IMR-90 (cell line): ENCODE results near the gene PPP1R3F. TPM values are rescaled to one million over a fixed set of nuclear protein-coding genes. Genes with fewer than 3 reads are reported as not detected.
A peak's percentile ranks its signal among the peaks of the same experiment; 100 is the strongest.

Source experiments
- ATAC-seq: fragments of 200-7000 bp; cut with Tn5 transposase; 2 replicates; pipeline ENCODE4 v1.9.1; 2020; ENCODE audit warnings: low read depth, mild to moderate bottlenecking, moderate library complexity
- BruUV-seq: library from RNA; stranded (reverse); fragments of 400-500 nt; replicated peaks from 2 replicates; lab custom pipeline; 2021; lab: Mats Ljungman, UMichigan
- CTCF ChIA-PET: fragments of 300-600 bp; formaldehyde crosslinking; extraction: SDS; loops from one replicate; lab custom pipeline; 2021; ENCODE audit warnings: antibody characterized with exemption; lab: Yijun Ruan, JAX
- POLR2A ChIA-PET: fragments of 300-600 bp; sonication (Branson Sonifier 250); formaldehyde crosslinking; loops from one replicate; lab custom pipeline; 2022; ENCODE audit warnings: antibody characterized with exemption; ENCODE audit not compliant: unreplicated experiment; lab: Charles Lee
- DNase-seq: peaks from one replicate; pipeline ENCODE4 v3.0.0; 2013
- H2AFZ ChIP-seq: replicated peaks from 2 replicates; pipeline ENCODE3; 2013; ENCODE audit warnings: low read length, mild to moderate bottlenecking; ENCODE audit not compliant: poor library complexity
- H2AK5ac ChIP-seq: 2 replicates; pipeline ENCODE4 v1.6.1; 2013; ENCODE audit warnings: low read depth, low read length, inconsistent platforms
- H2AK9ac ChIP-seq: replicated peaks from 2 replicates; pipeline ENCODE3; 2013; ENCODE audit warnings: mild to moderate bottlenecking, low read depth, low read length, moderate library complexity; ENCODE audit not compliant: poor library complexity
- H2BK120ac ChIP-seq: 2 replicates; pipeline ENCODE4 v1.6.1; 2013; ENCODE audit warnings: low read depth, low read length, inconsistent platforms
- H2BK15ac ChIP-seq: 3 replicates; pipeline ENCODE4 v1.6.1; 2013; ENCODE audit warnings: low read depth, low read length, inconsistent platforms
- H2BK20ac ChIP-seq: 2 replicates; pipeline ENCODE4 v1.6.1; 2013; ENCODE audit warnings: low read depth, mild to moderate bottlenecking, inconsistent platforms, low read length, moderate library complexity
- H2BK5ac ChIP-seq: 2 replicates; pipeline ENCODE4 v1.6.1; 2013; ENCODE audit warnings: mild to moderate bottlenecking, low read depth, low read length, inconsistent platforms; ENCODE audit not compliant: poor library complexity, severe bottlenecking
- H3K14ac ChIP-seq: replicated peaks from 2 replicates; pipeline ENCODE4 v1.6.1; 2013; ENCODE audit warnings: low read depth, low read length, inconsistent platforms
- H3K18ac ChIP-seq: 2 replicates; pipeline ENCODE4 v1.6.1; 2013; ENCODE audit warnings: low read depth, low read length, control low read depth
- H3K23ac ChIP-seq: 2 replicates; pipeline ENCODE4 v1.6.1; 2013; ENCODE audit warnings: low read depth, low read length, inconsistent platforms
- H3K27ac ChIP-seq: 2 replicates; pipeline ENCODE4 v1.5.1; 2013; ENCODE audit warnings: mild to moderate bottlenecking, control low read depth, low read length; ENCODE audit not compliant: insufficient read depth
- H3K27me3 ChIP-seq: 2 replicates; pipeline ENCODE4 v1.6.1; 2013; ENCODE audit warnings: low read length; ENCODE audit not compliant: control insufficient read depth, insufficient read depth
- H3K36me3 ChIP-seq: 2 replicates; pipeline ENCODE4 v1.6.1; 2013; ENCODE audit warnings: low read length, mixed read lengths; ENCODE audit not compliant: control insufficient read depth, insufficient read depth
- H3K4ac ChIP-seq: 2 replicates; pipeline ENCODE4 v1.6.1; 2013; ENCODE audit warnings: low read depth, low read length, inconsistent platforms
- H3K4me1 ChIP-seq: 2 replicates; pipeline ENCODE4 v1.6.1; 2013; ENCODE audit warnings: low read length, mixed read lengths; ENCODE audit not compliant: control insufficient read depth, insufficient read depth
- H3K4me2 ChIP-seq: 2 replicates; pipeline ENCODE4 v1.6.1; 2013; ENCODE audit warnings: low read depth, mild to moderate bottlenecking, control low read depth, low read length, moderate library complexity
- H3K4me3 ChIP-seq: 2 replicates; pipeline ENCODE4 v1.5.1; 2013; ENCODE audit warnings: low read depth, mild to moderate bottlenecking, control low read depth, low read length, moderate library complexity; ENCODE audit not compliant: insufficient read depth
- H3K56ac ChIP-seq: 2 replicates; pipeline ENCODE4 v1.6.1; 2013; ENCODE audit warnings: low read length, inconsistent platforms; ENCODE audit not compliant: insufficient read depth; ENCODE audit errors: extremely low read depth
- H3K79me1 ChIP-seq, 2 experiments: 2 replicates each; pipeline ENCODE4 v1.6.1; 2013; ENCODE audit warnings: low read length in 2 of 2, inconsistent platforms in 1 of 2, low read depth in 1 of 2
- H3K9ac ChIP-seq: 2 replicates; pipeline ENCODE4 v1.6.1; 2013; ENCODE audit warnings: low read depth, low read length, control low read depth
- H3K9me1 ChIP-seq: 2 replicates; pipeline ENCODE4 v1.6.1; 2013; ENCODE audit warnings: low read length, inconsistent platforms; ENCODE audit not compliant: insufficient read depth
- H3K9me3 ChIP-seq: 2 replicates; pipeline ENCODE4 v1.6.1; 2013; ENCODE audit warnings: low read length; ENCODE audit not compliant: control insufficient read depth, insufficient read depth
- H4K20me1 ChIP-seq: 2 replicates; pipeline ENCODE4 v1.6.1; 2013; ENCODE audit warnings: low read length, inconsistent platforms; ENCODE audit not compliant: insufficient read depth
- H4K5ac ChIP-seq: 2 replicates; pipeline ENCODE4 v1.6.1; 2013; ENCODE audit warnings: mild to moderate bottlenecking, low read depth, low read length, control low read depth
- H4K8ac ChIP-seq, 2 experiments: 2 replicates each; pipeline ENCODE4 v1.6.1; 2013; ENCODE audit warnings: low read depth in 2 of 2, low read length in 2 of 2, control low read depth in 1 of 2, inconsistent platforms in 1 of 2
- H4K91ac ChIP-seq: 2 replicates; pipeline ENCODE4 v1.6.1; 2013; ENCODE audit warnings: low read depth, low read length, inconsistent platforms; ENCODE audit not compliant: insufficient read depth
- BHLHE40 ChIP-seq: fragments of 150-350 bp; IDR thresholded peaks from 2 replicates; pipeline ENCODE4 v1.6.1; 2016; ENCODE audit warnings: mild to moderate bottlenecking, low read depth, low read length
- CEBPB ChIP-seq: IDR thresholded peaks from 2 replicates; pipeline ENCODE4 v1.6.1; 2012; ENCODE audit warnings: low read depth, low read length, improper control_type of control experiment
- ELK1 ChIP-seq: fragments of 150-350 bp; IDR thresholded peaks from 2 replicates; pipeline ENCODE4 v1.6.1; 2016; ENCODE audit warnings: low read depth, mild to moderate bottlenecking, low read length, moderate library complexity, borderline replicate concordance
- MAFK ChIP-seq: IDR thresholded peaks from 2 replicates; pipeline ENCODE4 v1.6.1; 2012; ENCODE audit warnings: low read depth, low read length, improper control_type of control experiment
- MAZ ChIP-seq: IDR thresholded peaks from 2 replicates; pipeline ENCODE4 v1.6.1; 2012; ENCODE audit warnings: low read depth, mild to moderate bottlenecking, low read length, improper control_type of control experiment, moderate library complexity, borderline replicate concordance
- RAD21 ChIP-seq: IDR thresholded peaks from 2 replicates; pipeline ENCODE4 v1.6.1; 2012; ENCODE audit warnings: low read length, improper control_type of control experiment
- RCOR1 ChIP-seq: IDR thresholded peaks from 2 replicates; pipeline ENCODE4 v1.6.1; 2012; ENCODE audit warnings: mild to moderate bottlenecking, low read length, improper control_type of control experiment; ENCODE audit not compliant: insufficient replicate concordance
- RFX5 ChIP-seq: IDR thresholded peaks from 2 replicates; pipeline ENCODE4 v1.8.0; 2012; ENCODE audit warnings: low read depth, mild to moderate bottlenecking, low read length, moderate library complexity
- USF2 ChIP-seq: fragments of 150-350 bp; IDR thresholded peaks from 2 replicates; pipeline ENCODE4 v1.6.1; 2017; ENCODE audit warnings: mild to moderate bottlenecking, antibody characterized with exemption, low read length, low read depth
- WGBS, 2 experiments: methylation state at CpG; one replicate each; pipeline versions ENCODE4 v1.1.5 to v1.1.7; 2013; ENCODE audit warnings: missing lambda C conversion rate in 2 of 2; ENCODE audit not compliant: insufficient read length in 1 of 2; ENCODE audit errors: extremely low coverage in 2 of 2; 5-methylcytosine and 5-hydroxymethylcytosine counted together
- dilution Hi-C: fragments of 300-500 bp; cut with HindIII; formaldehyde crosslinking; loops from one replicate; pipeline ENCODE4 v1.14.3; 2018; ENCODE audit warnings: low sequenced_read_pairs; ENCODE audit not compliant: unreplicated experiment
- in situ Hi-C: fragments of 300-500 bp; cut with MboI; formaldehyde crosslinking; loops from 3 replicates; pipeline ENCODE4 v1.14.3; 2019; ENCODE audit warnings: low sequenced_read_pairs, inconsistent platforms, mixed read lengths
- intact Hi-C: fragments of 100-400 bp; cut with micrococcal nuclease; formaldehyde crosslinking; loops from 2 replicates; pipeline ENCODE4 v1.10.0; 2022
- polyA plus RNA-seq, 3 experiments: library from polyadenylated mRNA; depleted of rRNA; stranded (reverse); fragments of >200 nt; gene quantifications; 2 replicates each; pipeline ENCODE4 v1.2.3, GENCODE V29; 2012; ENCODE audit warnings: low replicate concordance in 1 of 3
- total RNA-seq: library from RNA; depleted of rRNA; stranded (reverse); fragments of >200 nt; gene quantifications from 2 replicates; pipeline ENCODE4 v1.2.3, GENCODE V29; 2012

The PPP1R3F gene
- total and polyA plus RNA-seq, 2 of the 4 experiments (the other 2 are of a cell fraction) = 0.72 to 1.7 TPM

- dilution Hi-C loops (no loop called here), in situ Hi-C loops (no loop called here), intact Hi-C loops (loop anchor here (2.0 kb wide), 1 partner anchor 76 kb away; no protein-coding TSS in a partner anchor)
- Histone ChIP-seq H2AK9ac (peak overlapping the region; percentile 67), H3K27me3 (peaks cover 2% of the 10 kb centered on the region; the same call in 1 of the 2 replicates), H3K23ac (peak overlapping the region; percentile 71; the same call in 1 of the 2 replicates), H3K36me3 (peaks cover 2% of the 10 kb centered on the region; the same call in 1 of the 2 replicates), H3K4me2 (peak overlapping the region; percentile 78), H2BK5ac (peak overlapping the region; percentile 78), H3K9me1 (peaks cover 4% of the 10 kb centered on the region; the same call in 1 of the 2 replicates), H4K20me1 (no peaks in the 10 kb centered on the region; the same call in 1 of the 2 replicates), H3K18ac (peak overlapping the region; percentile 25), H3K27ac (peak overlapping the region; percentile 86), H3K14ac (peak overlapping the region; percentile 83), H3K4me1 (0 out of 2 replicates have a peak, but pooled peaks cover 2% of the 10 kb centered on the region), H3K79me1 (peaks cover 24 to 32% of the 10 kb centered on the region in 2 experiments), H3K4me3 (peak overlapping the region; percentile 59), H2BK15ac (peak overlapping the region; percentile 22; the same call in 1 of the 3 replicates), H3K4ac (peak overlapping the region; percentile 93), H2AFZ (peak overlapping the region; percentile 84), H3K9ac (peak overlapping the region; percentile 72), H2BK120ac (no peak overlapping the region; the same call in 1 of the 2 replicates), H3K56ac (peak overlapping the region; percentile 39), H3K9me3 (no peaks in the 10 kb centered on the region), H4K5ac (peak overlapping the region; percentile 79), H2AK5ac (peak overlapping the region; percentile 57; the same call in 1 of the 2 replicates), H2BK20ac (no peak overlapping the region), H4K91ac (peak overlapping the region; percentile 83), H4K8ac (peak overlapping the region; percentile 82 to 99)
- ChIA-PET CTCF (interaction anchor here (0.8 kb wide), 1 partner anchor 55 kb away, joined by 4 read pairs; no protein-coding TSS in a partner anchor), POLR2A (interaction anchor here (0.6 kb wide), 1 partner anchor 266 kb away, joined by 3 read pairs; the partner anchor contains the start of gene GRIPAP1)
- ATAC-seq = no peak
- TF ChIP-seq RAD21 (no peak), RFX5 (no peak), MAZ (no peak), USF2 (no peak), MAFK (no peak), BHLHE40 (no peak), RCOR1 (no peak), ELK1 (no peak), CEBPB (no peak)
- no TSS peak for BruUV-seq
- 26% methylated on average over 3 of the region's 4 CpGs; no CpG with 5 or more reads in 1 of the 2 experiments for WGBS, 2 experiments
- DNase-seq = no peak
Observed at GRCh38 chrX:49268702-49269009, 937 bp upstream of the PPP1R3F start.
